Measurements from ENCODE around the gene SOBP. TPM values are rescaled to one million over a fixed set of nuclear protein-coding genes. Genes with fewer than 3 reads are reported as not detected.
A peak's percentile ranks its signal among the peaks of the same experiment; 100 is the strongest.

The SOBP gene
- total RNA-seq, 2 donors from 2014 or later, result 13.6 to 14.4 TPM

DNA sequence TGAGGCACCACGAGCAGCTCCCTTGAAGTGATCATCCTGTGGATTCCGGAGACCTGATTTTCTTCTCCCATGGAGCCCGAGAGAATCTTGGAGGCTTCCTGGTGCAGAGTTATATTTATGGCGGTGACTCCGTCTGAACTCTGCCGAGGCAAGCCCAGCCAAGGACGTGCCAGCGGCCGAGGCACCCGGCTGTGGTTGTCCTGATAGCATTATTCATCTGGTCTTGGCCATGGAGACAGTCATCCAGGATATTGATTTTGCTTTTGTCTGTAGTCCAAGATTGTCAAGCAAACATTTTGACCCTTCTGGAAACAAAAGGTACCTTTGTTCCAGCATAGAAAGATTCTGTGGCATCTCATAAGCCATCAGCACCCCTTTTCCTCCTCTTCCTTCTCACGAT, 170.9 kb downstream of the SOBP start:
- DNase-seq (no peak), ATAC-seq (no peak)
- intact Hi-C loops (cut with DNase I), result no loop called here

DNA sequence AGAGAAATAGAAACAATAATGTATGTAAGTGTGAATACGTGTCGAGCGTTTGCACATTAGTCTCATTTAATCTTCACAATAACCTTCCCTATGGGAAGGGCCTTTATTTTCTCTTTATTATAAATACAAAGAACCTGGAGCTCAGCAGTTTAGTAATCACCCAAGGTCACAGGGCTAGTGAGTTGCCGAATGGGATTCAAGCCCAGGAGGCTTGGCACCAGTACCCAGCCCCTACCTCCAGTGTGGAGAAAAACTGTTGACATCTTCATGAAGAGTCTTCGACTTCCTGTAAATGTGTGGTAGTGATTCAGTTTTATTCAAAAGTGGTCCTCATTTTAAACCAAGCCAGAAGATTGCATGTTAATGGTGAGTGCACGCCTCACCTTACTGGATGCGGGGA, 171.4 kb downstream of the SOBP start:
- intact Hi-C loops (cut with DNase I), result no loop called here
- no peak for ATAC-seq
- no peak for DNase-seq

DNA sequence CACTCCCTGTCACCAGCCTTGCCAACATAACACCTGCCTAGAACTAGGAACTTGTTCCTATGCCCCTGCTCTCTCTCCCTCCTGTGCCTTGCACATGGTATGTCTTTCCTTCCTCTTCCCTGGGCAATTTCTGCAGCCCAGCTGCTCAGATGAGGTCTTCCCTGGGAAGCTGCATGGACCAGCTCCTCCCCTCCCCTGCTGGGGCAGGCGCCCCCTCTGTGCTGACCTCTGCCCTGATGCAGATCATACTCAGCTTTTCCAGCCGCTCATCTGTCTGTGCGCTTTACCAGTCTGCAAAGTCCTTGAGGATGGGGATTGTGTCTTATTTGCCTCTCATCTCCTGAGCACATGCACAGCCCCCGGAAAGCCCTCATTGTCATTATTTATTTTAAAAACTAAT, 172.4 kb downstream of the SOBP start:
- DNase-seq, result no peak
- intact Hi-C loops (cut with DNase I), result no loop called here
- ATAC-seq, result no peak

DNA sequence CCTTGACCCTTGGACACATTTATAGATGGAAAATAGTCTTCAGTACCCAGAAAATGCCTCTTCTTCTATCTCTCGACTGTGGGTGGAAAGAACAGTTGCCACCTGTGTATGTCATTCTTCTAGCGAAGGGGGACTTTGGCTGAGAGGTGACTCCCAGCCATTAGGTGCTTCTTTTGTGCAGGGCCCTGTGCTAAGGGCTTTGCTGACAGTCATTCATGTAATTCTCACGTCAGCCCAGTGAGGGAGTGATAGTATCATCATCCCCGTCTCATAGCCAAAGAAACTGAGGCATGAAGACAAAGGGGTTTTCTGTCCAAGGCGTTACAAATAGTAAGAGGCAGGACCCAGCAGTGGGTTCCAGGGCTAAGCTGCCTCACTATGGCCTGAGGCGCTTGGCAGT, 173.4 kb downstream of the SOBP start:
- no peak for ATAC-seq
- intact Hi-C loops (cut with DNase I), result no loop called here

DNA sequence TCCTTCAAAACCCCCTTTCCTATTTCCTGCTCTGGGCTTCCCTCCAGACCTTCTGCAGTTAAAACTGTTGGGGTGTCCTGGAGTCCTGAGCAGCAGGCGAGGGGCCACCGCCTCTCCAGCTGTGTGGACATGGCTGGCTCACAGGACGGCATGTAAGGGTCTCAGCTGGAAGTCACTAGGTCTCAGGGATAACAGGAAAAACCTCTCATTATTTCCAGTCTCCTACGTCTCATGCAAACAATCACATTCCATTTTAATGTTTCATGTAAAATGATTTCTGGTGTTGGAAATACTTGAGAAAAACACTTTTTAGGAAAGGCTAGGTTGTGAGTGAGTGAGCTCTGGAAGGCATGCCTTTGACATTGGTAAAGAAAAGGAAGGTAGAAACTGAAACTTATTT, 175.5 kb downstream of the SOBP start:
- ATAC-seq, result peak in 1 of 2 donors; percentile 23
- intact Hi-C loops (cut with DNase I), result no loop called here
- DNase-seq, result no peak

More for the DNA sequence above, 173.4 kb downstream of the SOBP start:
- no peak for DNase-seq

DNA sequence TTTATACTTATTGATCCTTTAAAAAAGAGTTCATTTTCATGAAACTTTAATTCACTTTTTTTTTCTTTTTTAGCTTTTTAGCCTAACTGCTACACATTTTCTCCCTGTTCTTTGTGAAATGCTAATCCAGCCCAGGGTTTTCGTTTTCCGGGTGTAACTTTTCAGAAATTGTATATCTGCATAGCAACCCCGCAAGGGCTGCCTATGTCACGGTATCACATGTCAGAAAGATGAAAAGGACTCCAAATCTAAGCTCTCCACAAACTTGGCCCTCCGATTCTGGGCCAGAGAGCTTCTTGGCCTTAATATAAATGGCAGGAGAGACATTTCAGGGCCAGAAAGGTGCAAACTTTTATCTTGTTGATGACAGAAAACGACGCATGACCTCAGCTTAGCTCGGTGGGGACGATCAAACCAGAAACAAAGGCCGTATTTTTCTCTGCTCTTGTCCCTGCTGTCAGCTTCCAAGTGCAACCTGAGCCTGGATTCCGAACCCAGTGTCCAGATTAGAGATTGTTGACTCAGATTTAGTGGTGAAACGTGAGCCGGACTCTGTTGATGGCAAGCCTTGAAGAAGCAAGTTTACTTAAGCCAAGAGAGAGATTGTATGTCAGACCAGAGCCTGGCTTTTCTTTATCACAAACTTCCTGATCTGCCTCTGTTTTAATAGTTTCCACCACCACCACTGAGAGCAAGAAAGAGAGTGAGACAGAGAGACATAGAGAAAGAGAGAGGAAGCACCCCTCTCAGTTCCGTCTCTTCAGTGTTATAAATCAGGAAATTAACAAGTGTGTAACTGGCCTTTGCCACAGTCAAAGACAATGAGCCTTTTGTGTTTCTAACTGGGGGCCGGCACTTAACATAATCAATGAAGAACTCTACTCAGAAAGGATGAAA, 176.4 kb downstream of the SOBP start:
- DNase-seq (no peak), ATAC-seq (peak in 1 of 2 donors; percentile 15)
- intact Hi-C loops (cut with DNase I), result no loop called here

DNA sequence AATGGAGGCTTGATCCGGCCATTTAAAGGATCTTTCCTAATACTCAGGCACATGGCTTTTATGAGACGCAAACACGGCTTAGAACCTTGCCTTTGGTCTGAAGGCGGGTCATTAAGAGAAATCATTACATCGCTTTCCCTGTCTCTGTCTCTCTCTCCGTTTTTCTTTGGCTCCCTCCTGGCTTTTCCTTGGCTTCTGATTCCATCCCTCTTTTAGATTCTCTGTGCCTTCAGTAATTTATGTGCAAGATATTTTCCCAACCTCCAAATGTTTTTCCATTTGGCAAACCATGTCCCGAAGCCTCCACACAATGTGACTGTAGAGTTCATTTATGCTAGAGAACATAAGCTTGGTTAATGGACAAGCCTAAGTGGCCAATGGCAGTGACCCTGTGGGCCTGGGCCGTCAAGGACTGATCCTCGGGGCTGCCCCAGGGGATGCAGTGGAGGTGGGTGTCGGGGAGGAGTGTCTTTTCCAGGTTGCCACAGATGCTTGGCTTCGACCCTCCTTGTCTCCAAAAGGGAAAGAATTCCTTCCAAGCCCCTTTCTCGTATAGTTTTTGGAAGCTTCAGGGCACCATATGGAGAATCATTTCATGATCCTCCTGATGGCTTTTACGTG, 177.2 kb downstream of the SOBP start:
- no peak for ATAC-seq
- DNase-seq, result no peak
- intact Hi-C loops (cut with DNase I), result no loop called here

DNA sequence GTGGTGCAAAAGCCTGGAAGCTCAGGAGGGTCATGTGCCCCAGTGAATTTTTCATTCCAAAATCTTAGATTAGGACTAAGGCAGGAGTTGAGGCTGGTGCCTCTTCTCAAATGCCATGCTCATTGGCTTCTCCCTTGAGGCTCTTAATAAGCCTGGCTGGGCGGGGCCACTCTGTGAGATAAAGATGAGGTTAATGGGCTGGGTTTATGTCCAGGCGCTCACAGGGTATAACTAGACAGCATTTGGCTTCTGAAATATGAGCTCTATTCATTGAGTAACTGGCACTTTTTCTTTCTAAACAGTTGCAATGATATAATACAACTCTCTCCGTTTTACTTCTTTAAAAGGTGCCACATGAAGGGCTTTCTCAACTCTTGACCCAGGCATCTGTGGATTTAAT, 177.9 kb downstream of the SOBP start:
- DNase-seq, result no peak
- intact Hi-C loops (cut with DNase I), result no loop called here
- ATAC-seq, result no peak

DNA sequence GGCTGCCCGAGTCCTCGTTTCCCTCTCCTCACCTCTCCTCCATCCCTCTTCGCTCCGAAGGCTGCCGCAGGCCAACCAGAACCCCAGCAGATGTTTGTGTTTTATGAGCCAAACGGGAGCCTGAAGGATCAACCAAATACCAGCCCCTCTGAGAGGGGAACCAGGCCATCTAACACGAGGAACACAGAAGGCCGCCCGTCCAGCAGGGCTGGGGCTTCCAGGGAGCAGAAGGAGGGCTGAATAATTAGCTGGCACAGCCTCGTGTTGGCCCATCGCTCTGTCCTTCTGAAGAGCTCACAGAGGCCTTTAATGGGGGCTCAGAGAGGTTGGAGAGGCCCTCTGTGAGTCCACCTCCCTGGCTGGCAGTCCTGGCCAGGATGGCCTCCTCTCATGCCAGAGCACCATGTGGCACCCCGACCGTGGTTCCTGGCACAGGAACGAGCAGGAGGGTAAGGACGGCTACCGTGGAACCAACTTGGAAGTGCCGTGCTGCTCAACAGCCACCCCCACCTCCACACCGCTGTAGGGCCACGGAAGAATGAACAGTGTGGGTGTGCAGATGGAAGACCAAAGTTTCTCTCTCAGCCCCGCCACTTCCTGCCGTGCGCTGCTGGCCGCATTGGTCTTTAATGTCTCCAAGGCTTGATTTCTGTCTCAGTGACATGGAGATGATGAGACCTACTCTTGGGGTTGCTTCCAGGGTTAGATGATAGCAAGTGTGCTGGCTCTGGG, 179.0 kb downstream of the SOBP start:
- intact Hi-C loops (cut with DNase I), result no loop called here
- DNase-seq (no peak), ATAC-seq (no peak)

DNA sequence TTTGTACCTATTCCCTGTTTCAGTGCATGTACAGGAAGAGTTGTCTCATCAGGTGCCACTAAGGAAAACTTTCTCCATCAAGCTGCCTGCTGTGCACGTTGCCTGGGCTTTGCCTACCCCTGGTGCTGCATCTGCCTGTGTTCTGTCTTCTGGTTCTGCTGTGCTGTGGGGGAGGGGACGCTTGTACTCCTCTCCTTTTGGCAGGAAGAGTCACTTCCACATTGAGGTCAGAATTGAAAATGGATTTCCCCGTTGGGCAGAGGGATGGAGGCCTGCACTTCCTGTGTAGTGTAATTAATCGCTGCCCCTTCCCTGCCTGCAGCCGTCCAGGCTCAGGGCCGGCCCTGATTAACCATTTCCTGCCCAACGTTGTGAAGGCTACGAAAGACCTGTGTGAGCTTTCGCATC, 180.9 kb downstream of the SOBP start:
- intact Hi-C loops (cut with DNase I), result no loop called here
- ATAC-seq, result peak; percentile 54 to 65
- peak; percentile 67 for DNase-seq

DNA sequence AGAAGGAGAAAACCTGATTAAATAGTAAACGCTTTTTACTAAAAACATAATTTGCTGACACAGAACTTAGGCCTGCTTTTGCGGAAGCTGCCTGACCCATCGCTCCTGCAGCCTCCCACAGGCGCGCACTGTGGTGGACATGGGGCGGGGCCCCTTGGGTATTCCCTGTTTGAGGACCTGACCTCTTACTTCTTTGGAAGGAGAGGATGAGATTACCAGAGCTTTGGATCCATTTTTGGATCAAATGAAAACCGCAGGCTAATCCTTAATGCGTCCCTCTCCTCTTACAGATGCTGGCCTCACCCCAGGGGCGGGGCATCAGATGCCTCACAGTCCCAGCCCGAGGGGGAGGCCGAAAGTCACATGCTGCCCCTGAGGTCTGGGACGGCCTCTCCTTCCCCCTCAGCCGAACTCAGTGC, 183.2 kb downstream of the SOBP start:
- ATAC-seq, result peak; percentile 14 to 25
- intact Hi-C loops (cut with DNase I), result no loop called here
- no peak for DNase-seq

DNA sequence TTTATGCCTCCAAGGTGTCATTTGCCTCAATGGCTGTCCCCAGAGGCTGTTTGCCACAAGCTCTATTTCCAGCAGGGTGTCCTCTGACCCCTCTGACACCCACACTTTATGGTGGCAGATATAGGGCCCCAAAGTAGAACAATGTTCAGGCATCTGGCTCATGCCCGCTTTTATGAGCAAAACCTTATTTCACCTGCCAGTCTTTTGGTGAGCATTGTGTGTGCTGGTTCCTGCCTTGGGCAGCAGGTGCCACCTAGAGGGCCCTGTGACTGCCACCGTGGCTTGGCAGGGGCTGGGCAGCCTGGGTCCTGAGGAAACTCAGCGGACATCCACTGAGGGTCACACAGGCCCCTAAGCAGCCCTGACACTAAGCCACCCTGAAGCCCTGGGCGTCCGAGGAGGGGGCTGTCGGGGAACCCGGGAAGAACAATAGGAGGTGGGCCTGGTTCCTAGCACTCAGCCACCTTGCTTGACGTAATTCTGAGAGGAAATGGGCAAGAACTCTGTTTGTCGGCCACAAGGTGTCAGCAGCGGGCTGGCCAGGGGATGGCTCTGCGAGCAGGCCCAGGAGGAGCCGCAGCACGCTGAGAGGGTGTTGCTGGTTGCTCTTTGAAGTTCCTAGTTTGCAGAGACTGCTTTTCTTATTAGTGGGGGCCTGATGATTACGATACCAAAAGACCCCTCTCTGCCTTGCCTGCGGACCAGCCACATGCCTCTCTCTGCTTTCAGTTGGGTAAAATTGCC, 185.2 kb downstream of the SOBP start:
- DNase-seq, result peak; percentile 81
- peak; percentile 89 to 92 for ATAC-seq
- intact Hi-C loops (cut with DNase I), result loop anchor here (2.0 to 5.0 kb wide), 3 partner anchors 172 to 358 kb away; no protein-coding TSS in a partner anchor

DNA sequence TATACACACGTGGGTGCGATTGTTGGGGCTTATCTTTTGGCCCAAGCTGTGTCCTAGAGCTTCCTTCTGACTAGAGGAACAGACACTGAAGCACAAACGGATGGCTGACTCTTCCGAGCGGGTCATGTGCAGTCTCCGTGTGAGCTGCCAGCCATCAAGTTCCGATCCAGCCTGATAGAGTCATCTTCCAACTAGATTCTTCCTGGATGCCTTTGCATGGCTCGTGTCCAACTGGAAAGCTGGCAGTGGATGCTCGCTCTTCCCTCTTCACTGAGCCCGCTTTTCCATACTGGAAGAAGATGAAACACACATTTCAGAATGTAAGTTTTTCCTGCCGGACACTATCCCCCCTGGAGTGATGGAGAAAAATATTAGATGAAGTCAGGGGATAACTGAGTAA, 186.1 kb downstream of the SOBP start:
- DNase-seq (no peak), ATAC-seq (no peak)
- intact Hi-C loops (cut with DNase I), result loop anchor here (5.0 kb wide), 2 partner anchors 171 to 359 kb away; no protein-coding TSS in a partner anchor

DNA sequence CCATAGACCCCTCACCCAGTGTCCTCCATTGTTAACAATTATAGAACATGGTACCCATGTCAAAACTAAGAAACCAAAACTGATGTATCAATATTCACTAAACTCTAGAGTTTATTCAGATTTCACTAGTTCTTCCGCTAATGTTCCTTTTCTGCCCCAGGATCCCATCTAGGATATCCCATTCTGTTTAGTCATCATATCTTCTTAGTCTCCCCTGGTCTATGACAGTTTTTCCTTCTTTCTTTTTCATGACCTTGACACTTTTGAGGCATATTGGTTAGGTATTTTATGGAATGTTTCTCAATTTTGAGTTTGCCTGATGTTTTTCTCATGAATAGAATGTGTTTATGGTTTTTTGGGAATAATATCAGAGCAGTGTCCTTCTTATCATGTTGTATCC, 187.5 kb downstream of the SOBP start:
- intact Hi-C loops (cut with DNase I), result loop anchor here (5.0 kb wide), 2 partner anchors 170 to 360 kb away; no protein-coding TSS in a partner anchor

DNA sequence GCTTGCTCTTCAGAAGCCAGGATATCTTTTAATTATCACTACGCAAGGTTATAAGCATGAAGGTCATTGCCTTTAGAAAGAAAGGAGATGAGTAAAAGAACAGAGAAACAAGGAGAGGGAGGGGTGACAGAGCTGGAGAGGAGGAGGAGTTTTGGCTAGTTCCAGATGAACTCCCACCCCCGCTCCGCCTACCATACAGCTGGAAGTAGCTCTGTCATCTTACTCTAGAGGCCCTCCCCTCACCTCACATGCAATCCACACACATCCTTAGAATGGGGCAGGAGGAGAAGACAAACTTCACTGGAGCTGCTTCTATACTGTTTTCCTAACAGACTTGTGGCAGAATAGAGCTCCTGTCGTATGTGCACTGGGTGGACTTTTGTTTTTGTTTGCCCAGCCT, 189.5 kb downstream of the SOBP start:
- ATAC-seq, result peak in 1 of 2 donors; percentile 78
- intact Hi-C loops (cut with DNase I), result loop anchor here (5.0 kb wide), 2 partner anchors 168 to 362 kb away; no protein-coding TSS in a partner anchor
- no peak for DNase-seq

More for the DNA sequence above, 187.5 kb downstream of the SOBP start:
- ATAC-seq, result no peak
- no peak for DNase-seq

DNA sequence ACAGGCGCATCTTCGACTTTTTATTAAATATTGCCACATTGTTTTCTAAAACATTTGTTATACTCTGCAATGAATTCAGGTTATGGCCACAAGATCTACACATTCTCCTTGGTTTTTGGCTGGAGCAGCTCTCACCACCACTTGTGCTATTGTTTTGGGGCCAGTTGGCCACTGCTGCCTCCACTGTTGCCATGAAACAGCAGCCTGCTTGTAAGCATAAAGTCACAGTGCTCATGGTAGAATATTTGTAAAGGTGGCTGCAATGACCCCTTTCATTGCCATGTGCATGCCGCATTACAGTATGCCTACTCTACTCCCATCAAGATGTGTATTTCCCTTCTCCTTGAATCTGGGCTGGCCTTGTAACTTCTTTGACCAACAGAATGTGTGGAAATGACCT, 192.8 kb downstream of the SOBP start:
- ATAC-seq, result no peak
- intact Hi-C loops (cut with DNase I), result no loop called here

DNA sequence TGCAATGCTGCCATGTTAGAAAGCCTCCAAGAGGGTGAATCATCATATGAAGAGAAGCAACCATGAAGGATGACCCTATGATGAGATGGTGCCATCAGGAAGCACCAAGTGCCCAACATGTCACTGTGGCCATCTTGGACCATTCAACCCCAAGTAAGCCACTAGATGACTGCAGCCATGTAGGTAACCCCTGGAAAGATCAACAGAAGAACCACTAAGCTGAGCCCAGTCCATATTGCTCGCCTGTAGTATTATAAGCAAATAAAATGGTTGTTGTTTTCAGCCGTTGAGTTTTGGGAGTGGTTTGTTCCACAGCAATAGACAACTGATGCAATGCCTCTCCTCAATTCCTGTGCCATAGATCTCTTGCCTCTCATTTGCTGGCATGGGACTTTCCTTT, 193.3 kb downstream of the SOBP start:
- intact Hi-C loops (cut with DNase I), result no loop called here
- no peak for ATAC-seq
- no peak for DNase-seq

More for the DNA sequence above, 192.8 kb downstream of the SOBP start:
- DNase-seq, result no peak

DNA sequence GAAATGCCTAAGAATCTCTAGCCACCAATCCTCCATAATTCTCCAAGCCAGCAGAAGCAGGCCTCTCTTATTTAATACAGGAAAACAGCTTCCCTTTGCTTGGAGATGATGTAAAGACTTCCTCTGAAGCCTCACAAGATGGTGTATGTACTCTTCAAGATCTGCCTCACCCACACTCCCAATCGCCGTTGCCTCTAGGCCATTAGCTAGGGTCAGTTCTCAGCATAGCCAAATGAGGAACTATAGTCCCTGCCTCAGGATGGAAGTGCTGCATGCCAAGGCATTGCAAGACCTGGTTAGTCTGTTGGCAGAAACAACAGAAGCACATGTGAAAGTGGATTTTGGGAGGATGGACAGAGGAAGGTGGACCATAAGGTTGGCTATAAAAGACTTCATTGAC, 195.1 kb downstream of the SOBP start:
- ATAC-seq (no peak), DNase-seq (no peak)
- intact Hi-C loops (cut with DNase I), result no loop called here

DNA sequence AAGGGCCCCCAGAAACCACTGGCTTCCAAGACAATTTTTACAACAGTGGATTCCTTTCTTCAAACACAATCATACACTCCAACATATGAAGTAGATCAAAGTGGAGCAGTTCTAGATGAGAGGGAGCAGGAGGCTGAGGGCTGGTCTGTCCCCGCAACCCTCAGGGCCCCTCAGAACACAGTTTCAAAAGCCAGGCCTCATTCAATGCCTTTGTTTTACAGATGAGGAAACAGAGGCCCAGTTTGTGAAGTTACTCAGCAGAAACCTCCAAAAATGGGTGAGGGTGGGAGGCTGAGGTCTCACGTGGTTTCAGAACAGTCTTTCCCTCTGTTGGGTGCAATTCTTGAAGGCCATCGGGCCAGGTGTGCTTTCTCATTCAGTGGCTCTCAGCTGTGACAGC, 199.3 kb downstream of the SOBP start:
- DNase-seq (no peak), ATAC-seq (no peak)
- intact Hi-C loops (cut with DNase I), result no loop called here
